K562 (cell line): ENCODE results near the gene KRTAP2-1. TPM values are rescaled to one million over a fixed set of nuclear protein-coding genes. Genes with fewer than 3 reads are reported as not detected.

Source experiments
- ATAC-seq: fragments of 200-7000 bp; cut with Tn5 transposase; 3 replicates; pipeline ENCODE4 v1.9.1; 2020; ENCODE audit warnings: moderate library complexity
- BruUV-seq: library from RNA; stranded (reverse); fragments of 400-500 nt; replicated peaks from 2 replicates; lab custom pipeline; 2021; lab: Mats Ljungman, UMichigan
- CTCF ChIA-PET: fragments of 300-600 bp; formaldehyde crosslinking; extraction: SDS; loops from one replicate; lab custom pipeline; 2021; ENCODE audit warnings: low intra/inter-chr PET ratio; lab: Yijun Ruan, JAX
- POLR2A ChIA-PET: fragments of 300-600, 350-650 bp; sonication (Branson Sonifier 250); formaldehyde crosslinking; extraction: SDS; loops from one replicate; lab custom pipeline; 2021; ENCODE audit warnings: antibody characterized with exemption, inconsistent platforms; lab: Yijun Ruan, JAX
- DNase-seq, 4 experiments: peaks; one replicate each; pipeline versions ENCODE4 v3.0.0 to v3.0.0-alpha.2; 2011 to 2018; ENCODE audit warnings: low spot score in 3 of 4, mixed read lengths in 3 of 4; ENCODE audit errors: extremely low read depth in 1 of 4
- FAIRE-seq: peaks from 2 replicates; lab custom pipeline; 2011; peaks lifted over from hg19 to GRCh38; lab: Jason Lieb, UNC
- H2AFZ ChIP-seq: 2 replicates; pipeline ENCODE4 v1.6.0; 2011; ENCODE audit warnings: low read depth, low read length, control low read depth, inconsistent platforms
- H3K27ac ChIP-seq: fragments of 200-600 bp; 3 replicates; pipeline ENCODE4 v1.8.0; 2011; ENCODE audit warnings: low read depth, mild to moderate bottlenecking, control low read depth, inconsistent platforms, low read length, moderate library complexity, mixed read lengths; ENCODE audit errors: extremely low read depth
- H3K27me3 ChIP-seq, 2 experiments: fragments of 300-600 bp in 1 of 2; 2 replicates in 1 of 2; 3 replicates in 1 of 2; pipeline versions ENCODE4 v1.6.0 to v1.8.0; 2011; ENCODE audit warnings: inconsistent platforms in 2 of 2, low read length in 2 of 2, mild to moderate bottlenecking in 1 of 2, mixed read lengths in 1 of 2, moderate library complexity in 1 of 2; ENCODE audit not compliant: control insufficient read depth in 2 of 2, insufficient read depth in 2 of 2
- H3K36me3 ChIP-seq: fragments of 300-600 bp; 3 replicates; pipeline ENCODE4 v1.8.0; 2011; ENCODE audit warnings: mild to moderate bottlenecking, low read length, inconsistent platforms; ENCODE audit not compliant: control insufficient read depth, insufficient read depth
- H3K4me1 ChIP-seq, 2 experiments: fragments of 200-600 bp in 1 of 2; replicated peaks in 1 of 2; 2 replicates in 1 of 2; 3 replicates in 1 of 2; pipeline versions ENCODE4 v1.5.1 to v1.8.0; 2011; ENCODE audit warnings: inconsistent platforms in 2 of 2, low read length in 2 of 2, mild to moderate bottlenecking in 1 of 2, mixed read lengths in 1 of 2, moderate library complexity in 1 of 2; ENCODE audit not compliant: control insufficient read depth in 2 of 2, insufficient read depth in 2 of 2
- H3K4me2 ChIP-seq: 2 replicates; pipeline ENCODE4 v1.6.1; 2011; ENCODE audit warnings: low read length, control low read depth, inconsistent platforms, mixed read lengths; ENCODE audit not compliant: insufficient read depth
- H3K4me3 ChIP-seq: fragments of 200-600 bp; sonication (generic), shearing (Covaris generic); 2 replicates; pipeline ENCODE4 v1.5.1; 2016; ENCODE audit warnings: control low read depth, inconsistent platforms
- H3K79me2 ChIP-seq: fragments of 200-600 bp; 3 replicates; pipeline ENCODE4 v1.8.0; 2011; ENCODE audit warnings: low read length, inconsistent platforms; ENCODE audit not compliant: control insufficient read depth, insufficient read depth
- H3K9ac ChIP-seq, 2 experiments: 2 replicates each; pipeline versions ENCODE4 v1.6.0 to v1.6.1; 2011; ENCODE audit warnings: low read depth in 2 of 2, low read length in 2 of 2, control low read depth in 1 of 2, inconsistent platforms in 1 of 2, mild to moderate bottlenecking in 1 of 2, mixed read lengths in 1 of 2; ENCODE audit not compliant: insufficient read depth in 1 of 2
- H3K9me1 ChIP-seq: one replicate; pipeline ENCODE4 v1.6.0; 2011; ENCODE audit warnings: inconsistent platforms, mild to moderate bottlenecking, low read length, moderate library complexity; ENCODE audit not compliant: control insufficient read depth, insufficient read depth
- H3K9me3 ChIP-seq: replicated peaks from 2 replicates; pipeline ENCODE4 v1.5.1; 2011; ENCODE audit warnings: low read depth, low read length, inconsistent platforms; ENCODE audit not compliant: control insufficient read depth, insufficient read depth
- H4K20me1 ChIP-seq: replicated peaks from 2 replicates; pipeline ENCODE4 v1.6.1; 2011; ENCODE audit warnings: low read length, inconsistent platforms, mixed read lengths; ENCODE audit not compliant: control insufficient read depth, insufficient read depth
- CEBPG ChIP-seq, 3 experiments: fragments of 200-800 bp in 1 of 3; sonication (Bioruptor generic) in 1 of 3; sonication (generic) in 1 of 3; formaldehyde crosslinking in 1 of 3; IDR thresholded peaks in 2 of 3; conservative IDR thresholded peaks in 1 of 3; 2 replicates each; pipeline versions ENCODE4 v1.6.1 to v1.8.0; 2016 to 2022; ENCODE audit warnings: missing compliant biosample characterization in 2 of 3, missing genetic modification characterization in 2 of 3, mild to moderate bottlenecking in 1 of 3, missing genetic modification reagents in 1 of 3
- LCOR ChIP-seq: sonication (generic); formaldehyde crosslinking; IDR thresholded peaks from 2 replicates; pipeline ENCODE4 v1.8.0; 2022; ENCODE audit warnings: mild to moderate bottlenecking, missing genetic modification reagents
- NR2C2 ChIP-seq, 2 experiments: fragments of 200-800 bp in 1 of 2; sonication (Bioruptor generic) in 1 of 2; sonication (generic) in 1 of 2; formaldehyde crosslinking in 1 of 2; IDR thresholded peaks; 2 replicates each; pipeline versions ENCODE4 v1.6.1 to v1.8.0; 2016 to 2022; ENCODE audit warnings: mild to moderate bottlenecking in 1 of 2, missing compliant biosample characterization in 1 of 2, missing genetic modification characterization in 1 of 2, missing genetic modification reagents in 1 of 2
- TRIM24 ChIP-seq, 2 experiments: fragments of 450-650 bp; IDR thresholded peaks; 2 replicates each; pipeline ENCODE4 v1.6.1; 2016
- ZNF589 ChIP-seq: fragments of 200-800 bp; sonication (Bioruptor generic); IDR thresholded peaks from 2 replicates; pipeline ENCODE4 v1.6.1; 2016; ENCODE audit warnings: low read depth, missing genetic modification characterization, missing compliant biosample characterization
- WGBS: fragments of 100-300 bp; shearing (Covaris generic); methylation state at CpG from one replicate; pipeline ENCODE4 v1.1.6; 2016; ENCODE audit warnings: low coverage, mixed read lengths; ENCODE audit not compliant: insufficient coverage; ENCODE audit errors: missing lambda C conversion rate; 5-methylcytosine and 5-hydroxymethylcytosine counted together
- in situ Hi-C: fragments of 300-500 bp; cut with MboI; formaldehyde crosslinking; loops from 4 replicates; pipeline ENCODE4 v1.15.0; 2018; ENCODE audit warnings: inconsistent platforms, mixed read lengths
- intact Hi-C: fragments of 100-400 bp; cut with micrococcal nuclease; formaldehyde crosslinking; loops from 2 replicates; pipeline ENCODE4 v1.14.2; 2022
- polyA plus RNA-seq, 8 experiments: library from polyadenylated mRNA; depleted of rRNA in 4 of 8; stranded (reverse) in 5 of 8; unstranded in 3 of 8; fragments of >200 nt; fragmentation: Nextera tagmentation in 2 of 8; fragmentation: Illumina TruSeq in 1 of 8; extraction: Ambion mirVana in 2 of 8; extraction: Trizol in 1 of 8; gene quantifications; 2 replicates each; pipeline versions ENCODE4 v1.2.1 to v1.2.3, GENCODE V29; 2011 to 2014; ENCODE audit warnings: inconsistent platforms in 1 of 8, missing spikeins in 1 of 8
- total RNA-seq, 7 experiments: library from RNA; depleted of rRNA in 6 of 7; stranded (reverse); fragments of >200 nt in 6 of 7; fragmentation: Illumina TruSeq in 2 of 7; extraction: Trizol in 2 of 7; gene quantifications; 2 replicates each; pipeline versions ENCODE4 v1.2.1 to v1.2.3, GENCODE V29; 2011 to 2021; ENCODE audit warnings: low replicate concordance in 1 of 7

Gene KRTAP2-1
- total and polyA plus RNA-seq, 9 of the 15 experiments (the other 6 are each of a cell fraction or from before 2014, with no cell fraction given) = not detected

DNA sequence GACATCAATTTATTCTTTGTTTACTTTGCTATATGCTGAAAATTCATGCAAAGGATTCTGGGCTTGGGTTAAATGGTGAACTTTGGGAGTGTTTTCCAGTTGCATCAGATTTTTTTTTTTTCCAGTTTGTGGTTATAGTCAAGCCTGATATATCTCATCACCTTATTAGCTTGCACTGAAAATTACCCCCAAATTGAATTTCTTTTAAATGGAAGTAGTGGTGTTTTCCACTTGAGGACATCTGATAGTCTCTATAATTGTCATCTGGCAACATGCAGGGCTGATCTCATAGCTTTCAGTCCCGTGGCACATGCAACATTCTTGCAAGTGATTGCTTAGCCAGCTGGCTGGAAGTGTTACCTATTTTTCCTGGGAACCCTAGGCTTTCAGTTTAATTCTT, 33.5 kb downstream of the KRTAP2-1 start:
- Histone ChIP-seq H3K4me3 (no peak overlapping the region), H4K20me1 (no peaks in the 10 kb centered on the region), H3K9me1 (no peaks in the 10 kb centered on the region)
- POLR2A ChIA-PET = no interaction called here
- in situ Hi-C loops = no loop called here
- CTCF ChIA-PET = interaction anchor here (0.7 kb wide), 1 partner anchor 305 kb away, joined by 3 read pairs; no protein-coding TSS in a partner anchor
- no peak for FAIRE-seq
- 0% methylated on average over 1 of the region's 1 CpG for WGBS
- TF ChIP-seq LCOR (CRISPR knock-in tag) (no peak), TRIM24 (IDR thresholded peaks at IDR 0.05) (0 out of 4 replicates have a peak, but pooled peaks of 1 of the 2 experiments have one; percentile 6), CEBPG (CRISPR knock-in tag; IDR thresholded peaks at IDR 0.05) (no peak), CEBPG (tag; conservative IDR thresholded peaks at IDR 0.05 in 1 of 2, IDR thresholded peaks at IDR 0.05 in 1 of 2) (peak in 1 of 2 experiments; percentile 57; a peak in 1 of 4 replicates), NR2C2 (CRISPR knock-in tag; IDR thresholded peaks at IDR 0.05) (no peak), NR2C2 (tag; IDR thresholded peaks at IDR 0.05) (peak; percentile 79; the same call in 1 of the 2 replicates), ZNF589 (CRISPR knock-in tag) (peak; percentile 57; the same call in 1 of the 2 replicates)
- TF ChIP-seq, all 486 proteins: peak for 4
- no TSS peak for BruUV-seq
- Histone ChIP-seq H2AFZ (no peak overlapping the region), H3K4me1 (no peaks in the 10 kb centered on the region), H3K9me3 (no peaks in the 10 kb centered on the region), H3K27ac (no peak overlapping the region), H3K9ac (no peak overlapping the region), H3K4me2 (no peak overlapping the region), H3K36me3 (no peaks in the 10 kb centered on the region), H3K27me3 (peaks cover 0 to 4% of the 10 kb centered on the region in 2 experiments; a peak in 3 of 5 replicates), H3K79me2 (no peaks in the 10 kb centered on the region)
- ATAC-seq (no peak), DNase-seq (no peak)
- intact Hi-C loops = no loop called here
